Panc1 (cell line): ENCODE results near the gene IVNS1ABP.

Source experiments
- CTCF ChIP-seq: fragments of 450-650 bp; IDR thresholded peaks from 2 replicates; pipeline ENCODE4 v1.5.1; 2017; ENCODE audit warnings: mild to moderate bottlenecking
- POLR2AphosphoS5 ChIP-seq: IDR thresholded peaks from 2 replicates; pipeline ENCODE4 v1.6.1; 2012; ENCODE audit warnings: mild to moderate bottlenecking, low read depth, low read length, moderate library complexity

GRCh38 chr1:185305419-185305818 lies 11.6 kb downstream of the IVNS1ABP start:
- TF ChIP-seq POLR2AphosphoS5 (no peak), CTCF (no peak)
